Chondrocyte (in vitro differentiated cells): ENCODE data around the gene FGF8. TPM values are rescaled to one million over a fixed set of nuclear protein-coding genes. Genes with fewer than 3 reads are reported as not detected.

Experiments
- DNase-seq: peaks from one replicate; pipeline ENCODE4 v3.0.0; 2021; ENCODE audit warnings: mixed read lengths, low spot score
- H3K27ac Mint-ChIP-seq: one replicate; pipeline ENCODE4 v1.8.0; 2021; ENCODE audit warnings: mild to moderate bottlenecking, moderate library complexity, mixed read lengths; ENCODE audit not compliant: unreplicated experiment
- H3K27me3 Mint-ChIP-seq: 2 replicates; pipeline ENCODE4 v1.8.0; 2021; ENCODE audit warnings: low read depth, mixed read lengths
- H3K36me3 Mint-ChIP-seq: 2 replicates; pipeline ENCODE4 v1.8.0; 2021; ENCODE audit warnings: low read depth, mixed read lengths
- H3K4me1 Mint-ChIP-seq: 2 replicates; pipeline ENCODE4 v1.8.0; 2021; ENCODE audit warnings: low read depth, mild to moderate bottlenecking, mixed read lengths
- H3K4me3 Mint-ChIP-seq: one replicate; pipeline ENCODE4 v1.8.0; 2021; ENCODE audit warnings: mild to moderate bottlenecking, moderate library complexity, mixed read lengths; ENCODE audit not compliant: unreplicated experiment
- H3K9me3 Mint-ChIP-seq: 2 replicates; pipeline ENCODE4 v1.8.0; 2021; ENCODE audit warnings: low read depth, mixed read lengths
- CTCF ChIP-seq: fragments of 200-600 bp; sonication (generic); IDR thresholded peaks from 2 replicates; pipeline ENCODE4 v1.5.0; 2021; ENCODE audit warnings: antibody characterized with exemption, mild to moderate bottlenecking, moderate library complexity
- total RNA-seq: library from RNA; stranded (reverse); gene quantifications from 3 replicates; pipeline ENCODE4 v1.2.1, GENCODE V29; 2021

Gene FGF8
- total RNA-seq, 1 donor from 2014 or later: not detected

- Mint-ChIP-seq H3K27me3 (peaks cover 50% of the 10 kb centered on the region), H3K36me3 (peaks cover 10% of the 10 kb centered on the region), H3K27ac (no peak overlapping the region), H3K9me3 (no peaks in the 10 kb centered on the region), H3K4me3 (no peak overlapping the region), H3K4me1 (peaks cover 3% of the 10 kb centered on the region)
- DNase-seq: no peak
- TF ChIP-seq CTCF: no peak
Observed at GRCh38 chr10:101772895-101773761, 2.8 kb downstream of the FGF8 start.

GRCh38 chr10:101772017-101772894 is 3.7 kb downstream of the FGF8 start:
- Mint-ChIP-seq H3K27me3 (peaks cover 42% of the 10 kb centered on the region), H3K36me3 (peaks cover 3% of the 10 kb centered on the region), H3K4me3 (no peak overlapping the region), H3K27ac (no peak overlapping the region), H3K4me1 (peaks cover 3% of the 10 kb centered on the region), H3K9me3 (no peaks in the 10 kb centered on the region)
- DNase-seq: no peak
- TF ChIP-seq CTCF: no peak

GRCh38 chr10:101771380-101771779 is 4.5 kb downstream of the FGF8 start:
- peaks cover 44% of the 10 kb centered on the region for H3K27me3 Mint-ChIP-seq
- H3K36me3 Mint-ChIP-seq: peaks cover 3% of the 10 kb centered on the region
- no peak overlapping the region for H3K27ac Mint-ChIP-seq
- H3K4me1 Mint-ChIP-seq: no peaks in the 10 kb centered on the region
- DNase-seq: no peak
- no peaks in the 10 kb centered on the region for H3K9me3 Mint-ChIP-seq
- TF ChIP-seq CTCF: no peak
- no peak overlapping the region for H3K4me3 Mint-ChIP-seq

- Mint-ChIP-seq H3K27me3 (peaks cover 50% of the 10 kb centered on the region), H3K36me3 (peaks cover 6% of the 10 kb centered on the region)
- no peak for TF ChIP-seq CTCF
Observed at GRCh38 chr10:101770331-101771215, 5.3 kb downstream of the FGF8 start.

More at GRCh38 chr10:101770331-101771215, 5.3 kb downstream of the FGF8 start:
- Mint-ChIP-seq H3K9me3 (no peaks in the 10 kb centered on the region), H3K27ac (no peak overlapping the region), H3K4me3 (no peak overlapping the region), H3K4me1 (no peaks in the 10 kb centered on the region)
- no peak for DNase-seq
